Measurements from ENCODE around the gene SLC41A3. TPM values are rescaled to one million over a fixed set of nuclear protein-coding genes. Genes with fewer than 3 reads are reported as not detected.

SLC41A3 gene
- total and polyA plus RNA-seq, 2 of the 8 experiments (the other 6 are each of a cell fraction or from before 2014, with no cell fraction given): 30.2 to 56.4 TPM

DNA sequence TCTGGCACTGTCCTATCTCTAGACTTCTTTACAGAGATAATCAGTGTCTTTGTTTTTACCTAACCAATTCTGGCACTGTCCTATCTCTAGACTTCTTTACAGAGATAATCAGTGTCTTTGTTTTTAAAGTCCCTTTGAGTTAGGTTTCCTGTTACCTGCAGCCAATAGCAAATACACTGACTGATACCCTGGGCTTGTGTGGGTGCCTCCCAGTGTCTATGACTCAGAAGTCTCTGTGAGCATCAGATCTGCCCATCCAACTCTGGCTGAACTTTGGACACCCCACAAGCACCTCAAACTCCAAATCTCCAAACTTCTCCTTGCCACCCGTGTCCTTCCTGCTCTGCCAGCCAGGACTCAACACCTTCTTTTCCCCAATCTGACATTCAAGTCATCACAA lies 30.4 kb downstream of the SLC41A3 start:
- Histone ChIP-seq H4K20me1 (replicated peaks in 1 of 2; ENCODE audit: control insufficient read depth in 1 of 2, insufficient read depth in 2 of 2, low read length in 2 of 2) (no peaks in the 10 kb centered on the region), H2BK5ac (ENCODE audit: low read depth, low read length) (no peak overlapping the region), H2AFZ (ENCODE audit: low read length) (no peak overlapping the region), H3K23me2 (ENCODE audit: low read depth, low read length) (no peaks in the 10 kb centered on the region; the same call in 1 of the 2 replicates), H3K9me3 (ENCODE audit: insufficient read depth in 2 of 2, low read depth in 1 of 2, low read length in 1 of 2) (no peaks in the 10 kb centered on the region), H3K27me3 (replicated peaks in 1 of 4; ENCODE audit: control insufficient read depth in 3 of 4, extremely low read depth in 1 of 4, insufficient read depth in 3 of 4, low read length in 3 of 4) (no peaks in the 10 kb centered on the region), H3K14ac (ENCODE audit: insufficient read length) (no peak overlapping the region), H3K4me2 (ENCODE audit: insufficient read depth in 1 of 2, low read depth in 2 of 2, low read length in 2 of 2) (no peak overlapping the region), H2BK15ac (ENCODE audit: low read length) (no peak overlapping the region), H4K5ac (ENCODE audit: insufficient read length, low read depth, low read length) (no peak overlapping the region), H3K4me3 (ENCODE audit: extremely low read depth in 1 of 4, insufficient read depth in 2 of 4, low read depth in 3 of 4, low read length in 4 of 4) (no peak overlapping the region), H3K79me1 (ENCODE audit: low read depth, low read length) (no peaks in the 10 kb centered on the region; the same call in none of the 2 replicates), H2BK12ac (ENCODE audit: low read depth, low read length) (no peak overlapping the region), H4K8ac (ENCODE audit: extremely low read depth, insufficient read depth, low read length) (no peak overlapping the region; the same call in 1 of the 2 replicates), H3K27ac (ENCODE audit: low read depth, low read length) (no peak overlapping the region), H3K23ac (ENCODE audit: insufficient read length) (no peak overlapping the region), H4K91ac (replicated peaks; ENCODE audit: insufficient read length, low read length) (no peak overlapping the region), H2AK5ac (ENCODE audit: low read depth, low read length) (no peak overlapping the region), H3K56ac (replicated peaks; ENCODE audit: insufficient read length, low read depth, low read length) (no peak overlapping the region), H3K36me3 (ENCODE audit: control insufficient read depth in 2 of 4, insufficient read depth in 4 of 4, low read length in 3 of 4) (no peaks in the 10 kb centered on the region), H3K9ac (replicated peaks in 1 of 4; ENCODE audit: extremely low read depth in 1 of 4, low read depth in 3 of 4, low read length in 3 of 4) (no peak overlapping the region), H3K79me2 (ENCODE audit: control insufficient read depth in 1 of 2, insufficient read depth in 2 of 2, low read length in 2 of 2) (no peaks in the 10 kb centered on the region), H3K4me1 (replicated peaks in 1 of 4; ENCODE audit: control insufficient read depth in 3 of 4, insufficient read depth in 4 of 4, low read length in 3 of 4) (peaks cover 0 to 2% (median under 1%) of the 10 kb centered on the region in 4 experiments; a peak in 4 of 7 replicates), H2BK20ac (ENCODE audit: low read length) (no peak overlapping the region), H3K4ac (replicated peaks; ENCODE audit: insufficient read length, low read depth, low read length) (no peak overlapping the region), H2BK120ac (replicated peaks; ENCODE audit: low read depth, low read length) (no peak overlapping the region), H3K18ac (ENCODE audit: extremely low read depth, low read length) (no peak overlapping the region)
- CTCF ChIA-PET (ENCODE audit: partially characterized antibody): interaction anchor here (0.8 kb wide), 1 partner anchor 193 kb away, joined by 3 read pairs; no protein-coding TSS in a partner anchor
- DNase-seq (ENCODE audit: low read depth in 1 of 2, low spot score in 2 of 2) (no peak), FAIRE-seq (no peak)
- POLR2A ChIA-PET (ENCODE audit: partially characterized antibody): no interaction called here
- 100% methylated on average over 1 of the region's 1 CpG; no CpG with 5 or more reads in 1 of the 2 experiments for WGBS, 2 experiments (ENCODE audit: extremely low coverage in 1 of 2, insufficient coverage in 1 of 2, insufficient read length in 1 of 2, insufficient replicate concordance in 2 of 2, low coverage in 1 of 2, low lambda C conversion rate in 2 of 2, missing lambda C conversion rate in 1 of 2)
- TF ChIP-seq CBX8 (IDR thresholded peaks at IDR 0.05; ENCODE audit: borderline replicate concordance, low read depth, low read length): no peak
